ENCODE data around the gene EIF1.

Gene EIF1

GRCh38 chr17:41722231-41722630 is 33.5 kb downstream of the EIF1 start (continued):
- TF ChIP-seq CSRNP3 (CRISPR knock-in tag; IDR thresholded peaks at IDR 0.05) (no peak), CSDC2 (CRISPR knock-in tag; IDR thresholded peaks at IDR 0.05) (no peak)

- no peak for ATAC-seq
Observed at GRCh38 chr17:41723801-41724475, 35.3 kb downstream of the EIF1 start.

GRCh38 chr17:41724476-41725050 is 35.9 kb downstream of the EIF1 start:
- no peak for ATAC-seq
- TF ChIP-seq CREB5 (CRISPR knock-in tag; IDR thresholded peaks at IDR 0.05; ENCODE audit: low read depth) (no peak), RARB (CRISPR knock-in tag; IDR thresholded peaks at IDR 0.05) (no peak), ZFP3 (CRISPR knock-in tag; IDR thresholded peaks at IDR 0.05) (no peak), ZNF565 (CRISPR knock-in tag; conservative IDR thresholded peaks at IDR 0.05; ENCODE audit: low read depth) (no peak), PPARA (CRISPR knock-in tag; IDR thresholded peaks at IDR 0.05; ENCODE audit: borderline replicate concordance) (no peak), ESRRG (CRISPR knock-in tag; IDR thresholded peaks at IDR 0.05) (no peak), PATZ1 (CRISPR knock-in tag; IDR thresholded peaks at IDR 0.05; ENCODE audit: borderline replicate concordance) (no peak), SNAI2 (CRISPR knock-in tag; IDR thresholded peaks at IDR 0.05) (no peak), CSDC2 (CRISPR knock-in tag; IDR thresholded peaks at IDR 0.05) (no peak), TOX (CRISPR knock-in tag; IDR thresholded peaks at IDR 0.05; ENCODE audit: borderline replicate concordance) (no peak), ARNTL (CRISPR knock-in tag; IDR thresholded peaks at IDR 0.05; ENCODE audit: borderline replicate concordance, low read depth) (no peak)

More at GRCh38 chr17:41723801-41724475, 35.3 kb downstream of the EIF1 start:
- no peak for TF ChIP-seq OSR1 (CRISPR knock-in tag; IDR thresholded peaks at IDR 0.05)
- no peak for TF ChIP-seq PATZ1 (CRISPR knock-in tag; IDR thresholded peaks at IDR 0.05; ENCODE audit: borderline replicate concordance)
- no peak for TF ChIP-seq CSDC2 (CRISPR knock-in tag; IDR thresholded peaks at IDR 0.05)
- TF ChIP-seq ZNF70 (CRISPR knock-in tag; IDR thresholded peaks at IDR 0.05), result no peak
- no peak for TF ChIP-seq POU6F1 (CRISPR knock-in tag; IDR thresholded peaks at IDR 0.05; ENCODE audit: borderline replicate concordance, low read depth)
- TF ChIP-seq ZNF565 (CRISPR knock-in tag; conservative IDR thresholded peaks at IDR 0.05; ENCODE audit: low read depth), result no peak
- TF ChIP-seq ISL1 (CRISPR knock-in tag; IDR thresholded peaks at IDR 0.05), result no peak
- TF ChIP-seq SNAI2 (CRISPR knock-in tag; IDR thresholded peaks at IDR 0.05), result no peak
- TF ChIP-seq CREB5 (CRISPR knock-in tag; IDR thresholded peaks at IDR 0.05; ENCODE audit: low read depth), result no peak
- no peak for TF ChIP-seq TOX (CRISPR knock-in tag; IDR thresholded peaks at IDR 0.05; ENCODE audit: borderline replicate concordance)
- no peak for TF ChIP-seq BACH2 (CRISPR knock-in tag; IDR thresholded peaks at IDR 0.05; ENCODE audit: borderline replicate concordance)
- no peak for TF ChIP-seq ZNF8 (CRISPR knock-in tag; IDR thresholded peaks at IDR 0.05)
- no peak for TF ChIP-seq CSRNP3 (CRISPR knock-in tag; IDR thresholded peaks at IDR 0.05)
- TF ChIP-seq ARNTL (CRISPR knock-in tag; IDR thresholded peaks at IDR 0.05; ENCODE audit: borderline replicate concordance, low read depth), result no peak
- no peak for TF ChIP-seq PPARA (CRISPR knock-in tag; IDR thresholded peaks at IDR 0.05; ENCODE audit: borderline replicate concordance)
- TF ChIP-seq ZFP30 (CRISPR knock-in tag; IDR thresholded peaks at IDR 0.05), result no peak
- no peak for TF ChIP-seq TCF4 (CRISPR knock-in tag; IDR thresholded peaks at IDR 0.05; ENCODE audit: borderline replicate concordance)

Measured in SK-N-SH treated with all-trans-retinoic acid at 6 μM for 48 hours (cell line).